GM21619 (cell line): ENCODE data around the gene APPL2.

Source experiments
- ATAC-seq: cut with Tn5 transposase; IDR thresholded peaks from one replicate; pipeline ENCODE4 v1.9.1; 2021; ENCODE audit not compliant: unreplicated experiment

The APPL2 gene

GRCh38 chr12:105235732-105236476 is at the start of gene APPL2:
Gene APPL2, minus strand, starts transcription at chr12:105236174. Its CDS starts 162 bp downstream, at chr12:105236012.
- ATAC-seq = peak; percentile 87

- ATAC-seq = no peak
Measured at GRCh38 chr12:105285378-105285777, 49.4 kb upstream of the APPL2 start.

- no peak for ATAC-seq
Measured at GRCh38 chr12:105281694-105282049, 45.7 kb upstream of the APPL2 start.

GRCh38 chr12:105280966-105281693 is 45.2 kb upstream of the APPL2 start:
- ATAC-seq = no peak

- ATAC-seq = peak; percentile 65
Measured at GRCh38 chr12:105279460-105280056, 43.6 kb upstream of the APPL2 start.

GRCh38 chr12:105278043-105278697 is 42.2 kb upstream of the APPL2 start:
- no peak for ATAC-seq

- no peak for ATAC-seq
Measured at GRCh38 chr12:105275997-105276733, 40.2 kb upstream of the APPL2 start.

- no peak for ATAC-seq
Measured at GRCh38 chr12:105274571-105274970, 38.6 kb upstream of the APPL2 start.

- ATAC-seq = no peak
Measured at GRCh38 chr12:105273601-105274000, 37.6 kb upstream of the APPL2 start.

- no peak for ATAC-seq
Measured at GRCh38 chr12:105272814-105273416, 36.9 kb upstream of the APPL2 start.

GRCh38 chr12:105272152-105272551 is 36.2 kb upstream of the APPL2 start:
- ATAC-seq = no peak

- no peak for ATAC-seq
Measured at GRCh38 chr12:105271364-105271763, 35.4 kb upstream of the APPL2 start.

GRCh38 chr12:105270671-105271255 is 34.8 kb upstream of the APPL2 start:
- no peak for ATAC-seq

GRCh38 chr12:105267711-105268110 is 31.7 kb upstream of the APPL2 start:
- ATAC-seq = no peak

- ATAC-seq = no peak
Measured at GRCh38 chr12:105264771-105265170, 28.8 kb upstream of the APPL2 start.

- no peak for ATAC-seq
Measured at GRCh38 chr12:105262461-105263184, 26.6 kb upstream of the APPL2 start.

GRCh38 chr12:105261010-105261409 is 25.0 kb upstream of the APPL2 start:
- no peak for ATAC-seq

- no peak for ATAC-seq
Measured at GRCh38 chr12:105259226-105259625, 23.3 kb upstream of the APPL2 start.

GRCh38 chr12:105257321-105257728 is 21.4 kb upstream of the APPL2 start:
- no peak for ATAC-seq
